ENCODE measurements around the gene KIF4A. TPM values are rescaled to one million over a fixed set of nuclear protein-coding genes. Genes with fewer than 3 reads are reported as not detected.

The KIF4A gene
- total and polyA plus RNA-seq, 10 donors, result 0.41 to 6.0 (median 2.3) TPM

DNA sequence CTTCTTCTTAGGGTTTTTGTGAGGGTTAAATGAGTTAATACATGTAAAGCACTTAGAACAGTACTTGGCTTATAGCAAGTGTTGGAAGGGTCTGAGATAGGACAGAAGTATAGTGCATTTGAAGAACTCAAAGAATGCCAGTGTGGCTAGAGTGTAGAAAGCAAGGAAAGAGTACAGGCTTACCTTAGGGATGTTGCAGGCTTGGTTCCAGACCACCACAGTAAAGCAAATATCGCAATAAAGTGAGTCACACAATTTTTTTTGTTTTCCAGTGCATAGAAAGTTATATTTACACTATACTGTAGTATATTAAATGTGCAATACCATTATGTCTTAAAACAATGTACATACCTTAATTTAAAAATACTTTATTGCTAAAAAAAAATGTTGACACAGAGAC, 41.3 kb downstream of the KIF4A start:
- no peak for DNase-seq
- 63 to 100% (median 100%) methylated on average over 1 of the region's 1 CpG for WGBS, 5 donors

DNA sequence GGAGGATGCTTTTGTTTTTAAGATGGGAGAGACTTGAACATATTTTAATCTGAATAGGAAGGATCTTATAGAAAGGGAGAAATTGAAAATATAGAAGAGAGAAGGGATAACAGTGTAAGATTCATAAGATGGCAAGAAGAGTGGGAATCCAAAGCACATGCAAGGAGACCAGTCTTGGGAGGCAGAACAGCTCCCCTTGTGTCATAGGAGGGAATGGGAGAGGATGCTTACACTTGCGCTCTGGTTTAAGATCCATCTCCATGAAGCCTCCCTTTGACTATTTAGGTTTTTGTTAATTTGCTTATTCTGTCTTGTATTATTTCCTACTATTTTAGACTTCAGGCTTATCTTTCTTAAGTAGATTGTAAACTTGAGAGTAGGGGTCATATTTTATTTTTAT, 42.7 kb downstream of the KIF4A start:
- H3K27ac ChIP-seq, result no peak overlapping the region
- no peaks in the 10 kb centered on the region for H3K36me3 ChIP-seq
- no peaks in the 10 kb centered on the region for H3K27me3 ChIP-seq (replicated peaks in 1 of 7)
- H3K4me1 ChIP-seq, result no peaks in the 10 kb centered on the region
- intact Hi-C loops (cut with DNase I; ENCODE audit: low total_unique reads), result no loop called here
- H3K9me3 ChIP-seq, result no peaks in the 10 kb centered on the region
- no peak overlapping the region for H3K4me3 ChIP-seq
- no peak for DNase-seq
- TF ChIP-seq POLR2A (IDR thresholded peaks at IDR 0.05), result no peak
- no peak for TF ChIP-seq POLR2AphosphoS5 (IDR thresholded peaks at IDR 0.05)
- TF ChIP-seq, protein P1, sequence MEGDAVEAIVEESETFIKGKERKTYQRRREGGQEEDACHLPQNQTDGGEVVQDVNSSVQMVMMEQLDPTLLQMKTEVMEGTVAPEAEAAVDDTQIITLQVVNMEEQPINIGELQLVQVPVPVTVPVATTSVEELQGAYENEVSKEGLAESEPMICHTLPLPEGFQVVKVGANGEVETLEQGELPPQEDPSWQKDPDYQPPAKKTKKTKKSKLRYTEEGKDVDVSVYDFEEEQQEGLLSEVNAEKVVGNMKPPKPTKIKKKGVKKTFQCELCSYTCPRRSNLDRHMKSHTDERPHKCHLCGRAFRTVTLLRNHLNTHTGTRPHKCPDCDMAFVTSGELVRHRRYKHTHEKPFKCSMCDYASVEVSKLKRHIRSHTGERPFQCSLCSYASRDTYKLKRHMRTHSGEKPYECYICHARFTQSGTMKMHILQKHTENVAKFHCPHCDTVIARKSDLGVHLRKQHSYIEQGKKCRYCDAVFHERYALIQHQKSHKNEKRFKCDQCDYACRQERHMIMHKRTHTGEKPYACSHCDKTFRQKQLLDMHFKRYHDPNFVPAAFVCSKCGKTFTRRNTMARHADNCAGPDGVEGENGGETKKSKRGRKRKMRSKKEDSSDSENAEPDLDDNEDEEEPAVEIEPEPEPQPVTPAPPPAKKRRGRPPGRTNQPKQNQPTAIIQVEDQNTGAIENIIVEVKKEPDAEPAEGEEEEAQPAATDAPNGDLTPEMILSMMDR (IDR thresholded peaks at IDR 0.05 in 8 of 11, conservative IDR thresholded peaks at IDR 0.05 in 3 of 11), result no peak
- WGBS, 5 donors, result 78 to 100% (median 93%) methylated on average over 1 of the region's 1 CpG

More for the DNA sequence above, 41.3 kb downstream of the KIF4A start:
- no peak overlapping the region for H3K27ac ChIP-seq
- no peaks in the 10 kb centered on the region for H3K27me3 ChIP-seq (replicated peaks in 1 of 7)
- intact Hi-C loops (cut with DNase I; ENCODE audit: low total_unique reads), result no loop called here
- H3K9me3 ChIP-seq, result no peaks in the 10 kb centered on the region
- no peaks in the 10 kb centered on the region for H3K4me1 ChIP-seq
- TF ChIP-seq POLR2AphosphoS5 (IDR thresholded peaks at IDR 0.05), result no peak
- TF ChIP-seq, protein P1 (IDR thresholded peaks at IDR 0.05 in 8 of 11, conservative IDR thresholded peaks at IDR 0.05 in 3 of 11), result no peak
- TF ChIP-seq POLR2A (IDR thresholded peaks at IDR 0.05), result no peak
- H3K4me3 ChIP-seq, result no peak overlapping the region
- no peaks in the 10 kb centered on the region for H3K36me3 ChIP-seq

DNA sequence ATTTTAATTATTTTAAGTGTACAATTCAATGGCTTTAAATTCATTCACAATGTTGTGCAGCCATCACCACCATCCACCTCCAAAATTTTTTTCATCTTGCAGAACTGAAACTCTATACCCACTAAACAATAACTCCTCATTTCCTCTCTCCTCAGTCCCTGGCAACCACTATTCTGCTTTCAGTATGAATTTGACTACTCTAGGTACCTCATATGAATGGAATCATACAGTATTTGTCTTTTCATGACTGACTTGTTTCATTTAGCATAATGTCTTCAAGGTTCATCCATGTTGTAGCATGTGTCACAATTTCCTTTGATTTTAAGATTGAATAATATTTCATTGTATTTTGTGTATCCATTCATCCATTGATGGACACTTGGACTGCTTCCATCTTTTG, 46.9 kb downstream of the KIF4A start:
- no peak for TF ChIP-seq POLR2A (IDR thresholded peaks at IDR 0.05)
- TF ChIP-seq, protein P1 (IDR thresholded peaks at IDR 0.05 in 8 of 11, conservative IDR thresholded peaks at IDR 0.05 in 3 of 11), result no peak
- TF ChIP-seq POLR2AphosphoS5 (IDR thresholded peaks at IDR 0.05), result no peak
- intact Hi-C loops (cut with DNase I; ENCODE audit: low total_unique reads), result no loop called here
- Histone ChIP-seq H3K36me3 (no peaks in the 10 kb centered on the region), H3K4me1 (no peaks in the 10 kb centered on the region), H3K9me3 (no peaks in the 10 kb centered on the region), H3K27ac (no peak overlapping the region), H3K27me3 (replicated peaks in 1 of 7) (no peaks in the 10 kb centered on the region), H3K4me3 (no peak overlapping the region)
- DNase-seq, result no peak

- intact Hi-C loops (cut with DNase I; ENCODE audit: low total_unique reads), result no loop called here
- Histone ChIP-seq H3K36me3 (peaks cover 0 to 7% (median 0%) of the 10 kb centered on the region in 6 donors), H3K27ac (no peak overlapping the region), H3K4me1 (no peaks in the 10 kb centered on the region), H3K9me3 (no peaks in the 10 kb centered on the region), H3K4me3 (no peak overlapping the region), H3K27me3 (replicated peaks in 1 of 7) (no peaks in the 10 kb centered on the region)
- 60 to 77% (median 63%) methylated on average over 4 of the region's 4 CpGs for WGBS, 5 donors
- no peak for DNase-seq
- TF ChIP-seq, protein P1 (IDR thresholded peaks at IDR 0.05 in 8 of 11, conservative IDR thresholded peaks at IDR 0.05 in 3 of 11), result no peak
- TF ChIP-seq POLR2A (IDR thresholded peaks at IDR 0.05), result no peak
- no peak for TF ChIP-seq POLR2AphosphoS5 (IDR thresholded peaks at IDR 0.05)
These were observed 48.4 kb downstream of the KIF4A start for GRCh38 chrX:70338290-70338689.
